HG03066 (cell line): Measurements from ENCODE around the gene BACH1.
"Not testable (repeated sequence)": the region's sequence is repeated elsewhere in the genome, so short reads cannot be mapped to it uniquely, and the experiment has no call there.

Experiments
- ATAC-seq: cut with Tn5 transposase; IDR thresholded peaks from one replicate; pipeline ENCODE4 v1.9.1; 2021; ENCODE audit warnings: low read depth; ENCODE audit not compliant: unreplicated experiment

BACH1 gene

DNA sequence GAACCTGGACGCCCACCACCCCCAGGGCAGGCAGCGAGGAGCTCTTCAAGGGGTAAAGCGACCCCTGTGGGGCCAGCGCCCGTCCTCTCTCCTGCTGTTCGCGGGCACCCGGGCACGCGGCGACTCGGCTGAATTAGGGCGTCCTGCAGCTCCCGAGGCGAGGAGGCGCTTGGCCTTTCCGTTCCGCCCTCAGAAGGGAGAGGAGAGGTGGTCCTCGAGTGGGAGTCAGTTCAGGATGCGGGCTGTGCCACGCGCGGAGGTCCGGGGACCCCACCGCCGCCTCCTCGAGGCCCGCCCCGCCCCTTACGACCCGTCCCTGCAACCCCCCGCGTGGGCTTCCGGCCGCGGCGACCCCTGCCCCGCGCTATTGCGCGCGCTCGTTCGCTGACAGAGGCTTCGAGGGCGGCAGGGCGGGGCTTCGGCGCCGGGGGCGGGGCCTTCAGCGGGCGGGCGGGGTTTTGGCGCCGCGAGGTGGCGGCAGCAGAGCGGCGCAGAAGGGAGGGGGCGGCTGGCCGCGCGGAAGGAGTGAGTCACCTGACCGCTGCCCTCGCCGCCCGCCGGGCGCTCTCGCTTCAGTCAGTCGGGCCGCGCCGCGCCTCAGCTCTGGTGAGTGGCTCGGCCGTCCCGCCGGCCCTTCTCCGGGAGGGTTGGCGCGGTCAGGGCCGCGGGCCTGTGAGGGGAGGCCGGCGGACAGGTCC lies at the start of gene BACH1:
TSS of gene BACH1 (plus strand) at position 575 of the 698 bp plus-strand sequence. CDS start 22,359 bp downstream, outside the sequence.
- peak; percentile 43 for ATAC-seq

DNA sequence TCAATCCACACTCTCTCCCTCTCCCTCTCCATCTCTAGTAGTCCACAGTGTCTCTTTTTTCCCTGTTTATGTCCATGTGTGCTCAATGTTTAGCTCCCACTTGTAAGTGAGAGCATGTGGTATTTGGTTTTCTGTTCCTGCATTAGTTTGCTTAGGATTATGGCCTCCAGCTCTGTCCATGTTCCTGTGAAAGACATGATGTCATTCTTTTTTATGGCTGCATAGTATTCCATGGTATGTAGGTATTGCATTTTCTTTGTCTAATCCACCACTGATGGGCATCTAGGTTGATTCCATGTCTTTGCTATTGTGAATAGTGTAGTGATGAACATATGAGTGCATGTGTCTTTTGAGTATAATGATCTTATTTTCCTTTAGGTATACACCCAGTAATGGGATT lies 49.4 kb upstream of the BACH1 start:
- not testable (repeated sequence) for ATAC-seq

DNA sequence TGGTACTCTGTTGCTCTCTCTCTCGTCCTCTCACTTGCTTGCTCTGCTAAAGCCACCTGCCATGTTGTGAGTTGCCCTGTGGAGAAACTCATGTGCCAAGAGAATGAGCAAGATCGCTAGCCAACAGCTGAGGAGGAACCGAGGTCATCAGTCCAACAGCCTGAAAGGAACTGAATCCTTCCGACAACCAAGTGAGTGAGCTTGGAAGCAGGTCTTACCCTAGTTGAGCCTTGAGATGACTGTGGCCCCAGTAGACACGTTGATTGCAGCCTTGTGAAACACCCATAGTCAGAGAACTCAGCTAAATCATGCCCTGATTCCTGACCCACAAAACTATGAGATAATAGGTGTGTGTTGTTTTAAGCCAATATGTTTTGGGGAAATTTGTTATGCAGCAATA lies 48.1 kb upstream of the BACH1 start:
- ATAC-seq = no peak

DNA sequence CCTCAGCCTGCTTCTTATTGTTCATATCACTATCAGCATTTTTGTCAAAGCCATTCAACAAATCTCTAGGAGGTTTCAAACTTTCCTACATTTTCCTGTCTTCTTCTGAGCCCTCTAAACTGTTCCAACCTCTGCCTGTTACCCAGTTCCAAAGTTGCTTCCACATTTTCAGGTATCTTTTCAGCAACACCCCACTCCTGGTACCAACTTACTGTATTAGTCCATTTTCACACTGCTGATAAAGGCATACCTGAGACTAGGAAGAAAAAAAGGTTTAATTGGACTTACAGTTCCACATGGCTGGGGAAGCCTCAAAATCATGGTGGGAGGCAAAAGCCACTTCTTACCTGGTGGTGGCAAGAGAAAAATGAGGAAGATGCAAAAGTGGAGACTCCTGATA lies 44.9 kb upstream of the BACH1 start:
- ATAC-seq = not testable (repeated sequence)

DNA sequence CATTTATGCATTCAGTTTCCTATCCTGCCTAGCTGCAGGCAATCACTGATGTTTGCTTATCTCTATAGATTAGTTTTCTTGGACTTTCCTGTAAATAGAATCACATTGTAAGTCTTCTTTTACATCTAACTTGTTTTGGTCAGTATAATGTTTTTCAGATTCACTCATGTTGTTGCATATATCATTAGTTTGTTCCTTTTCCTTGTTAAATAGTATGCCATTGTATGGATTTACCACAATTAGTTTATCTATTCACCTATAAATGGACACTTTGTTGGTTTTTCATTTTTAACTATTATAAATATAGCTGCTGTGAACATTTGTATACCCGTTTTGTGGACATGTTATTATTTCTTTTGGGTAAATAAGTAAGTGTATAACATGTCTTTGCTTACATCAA lies 44.2 kb upstream of the BACH1 start:
- no peak for ATAC-seq

DNA sequence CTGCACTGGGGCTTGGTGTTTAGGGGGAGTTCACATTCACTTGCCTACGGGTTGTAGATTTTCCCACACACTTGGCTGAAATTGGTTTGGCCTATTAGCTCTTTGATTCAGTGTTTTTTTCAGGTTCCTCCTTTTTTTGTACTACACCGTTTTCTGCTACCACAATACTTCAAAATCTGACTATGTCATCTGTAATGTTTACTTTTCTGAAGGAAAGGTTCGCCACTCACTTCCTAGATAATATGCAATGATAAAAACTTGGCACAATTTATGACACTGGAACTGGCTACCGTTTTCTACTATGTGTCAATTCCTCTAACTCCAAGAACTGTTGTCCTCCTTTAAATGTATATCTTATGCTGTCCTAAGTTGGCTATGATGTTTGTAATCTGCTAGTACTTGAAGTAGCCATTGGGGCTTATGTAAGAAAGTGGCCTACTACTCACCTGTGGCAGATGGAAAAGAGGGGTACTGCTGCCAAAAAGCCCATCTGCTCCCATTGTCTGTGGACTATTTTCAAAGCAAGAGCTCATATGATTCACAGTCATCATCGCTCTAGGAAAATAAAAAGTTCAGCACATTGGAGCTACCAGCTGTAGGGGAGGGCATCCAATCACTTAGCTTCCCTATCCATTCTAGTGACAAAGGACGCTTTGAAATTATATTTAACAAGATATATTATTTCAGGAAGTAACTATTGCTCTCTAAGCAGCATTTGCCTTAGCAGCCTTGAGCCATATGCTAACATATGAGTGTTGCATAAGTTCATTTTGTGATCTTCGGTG lies 42.4 kb upstream of the BACH1 start:
- no peak for ATAC-seq

DNA sequence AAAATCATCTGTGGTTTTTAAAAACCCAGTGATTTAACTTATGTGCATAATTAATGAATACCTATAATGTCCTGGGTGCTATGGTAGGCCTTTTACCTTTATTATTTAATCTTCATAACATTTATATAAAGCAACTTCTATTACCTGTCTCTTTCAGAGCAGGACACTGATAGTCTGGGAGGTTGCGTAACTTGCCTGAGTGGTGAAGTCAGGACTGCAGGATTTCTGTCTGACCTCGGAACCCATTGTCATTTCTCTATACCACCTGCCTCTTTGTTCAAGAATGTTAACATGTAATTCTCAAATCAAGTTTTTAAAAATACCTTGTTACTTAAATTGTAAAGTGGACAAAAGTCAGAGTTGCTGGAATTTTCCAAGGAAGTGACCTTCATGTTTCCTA lies 41.0 kb upstream of the BACH1 start:
- ATAC-seq = no peak

DNA sequence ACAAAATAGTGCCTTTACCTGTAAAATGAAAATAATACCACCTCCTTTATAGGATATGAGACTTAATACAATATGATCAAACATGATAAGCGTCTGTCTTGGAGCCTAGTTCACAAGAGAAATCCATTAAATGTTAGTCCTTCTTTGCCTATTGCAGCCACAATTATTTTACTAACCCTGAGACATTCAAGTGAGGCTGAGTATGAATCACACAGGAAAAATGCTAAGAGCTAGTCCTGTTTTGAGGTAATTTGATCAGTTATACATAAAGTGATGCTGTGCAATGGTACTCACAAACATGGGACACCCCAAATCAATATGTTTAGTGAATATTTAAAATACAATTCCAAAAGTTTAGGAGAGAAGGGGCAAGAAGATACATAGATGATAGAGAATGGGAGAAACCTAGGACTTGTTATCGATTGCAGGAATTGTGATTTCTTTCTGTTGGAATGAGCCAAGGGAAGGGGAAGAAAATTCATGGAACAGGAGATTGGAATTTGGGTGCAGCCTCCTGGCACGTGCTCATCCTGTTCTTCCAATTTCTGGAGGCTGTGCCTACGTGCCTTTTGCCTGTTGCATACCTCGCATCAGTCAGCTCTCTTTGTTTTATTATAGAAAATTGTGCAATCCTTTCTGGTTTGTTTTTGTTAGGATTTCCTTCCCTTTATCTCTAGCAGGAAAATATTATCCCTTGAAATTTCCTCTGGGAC lies 39.9 kb upstream of the BACH1 start:
- ATAC-seq = no peak

DNA sequence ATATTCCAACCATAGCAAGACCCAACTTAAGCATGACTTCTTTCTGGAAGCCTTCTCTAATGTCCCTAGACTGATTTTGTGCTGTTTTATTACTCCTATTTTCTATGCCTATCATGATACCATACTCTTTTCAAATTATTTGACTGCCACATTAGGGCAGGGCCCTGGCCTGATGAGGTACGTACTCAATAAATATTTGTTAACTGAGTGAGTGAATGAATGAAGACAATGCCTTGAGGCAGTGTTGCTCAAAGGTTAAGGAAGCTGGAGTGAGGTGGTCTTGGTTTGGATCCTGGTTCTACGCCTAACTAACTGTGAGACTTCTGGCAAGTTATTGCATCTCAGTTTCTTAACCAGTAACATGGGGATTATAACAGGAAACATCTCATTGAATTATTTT lies 38.3 kb upstream of the BACH1 start:
- ATAC-seq = no peak

DNA sequence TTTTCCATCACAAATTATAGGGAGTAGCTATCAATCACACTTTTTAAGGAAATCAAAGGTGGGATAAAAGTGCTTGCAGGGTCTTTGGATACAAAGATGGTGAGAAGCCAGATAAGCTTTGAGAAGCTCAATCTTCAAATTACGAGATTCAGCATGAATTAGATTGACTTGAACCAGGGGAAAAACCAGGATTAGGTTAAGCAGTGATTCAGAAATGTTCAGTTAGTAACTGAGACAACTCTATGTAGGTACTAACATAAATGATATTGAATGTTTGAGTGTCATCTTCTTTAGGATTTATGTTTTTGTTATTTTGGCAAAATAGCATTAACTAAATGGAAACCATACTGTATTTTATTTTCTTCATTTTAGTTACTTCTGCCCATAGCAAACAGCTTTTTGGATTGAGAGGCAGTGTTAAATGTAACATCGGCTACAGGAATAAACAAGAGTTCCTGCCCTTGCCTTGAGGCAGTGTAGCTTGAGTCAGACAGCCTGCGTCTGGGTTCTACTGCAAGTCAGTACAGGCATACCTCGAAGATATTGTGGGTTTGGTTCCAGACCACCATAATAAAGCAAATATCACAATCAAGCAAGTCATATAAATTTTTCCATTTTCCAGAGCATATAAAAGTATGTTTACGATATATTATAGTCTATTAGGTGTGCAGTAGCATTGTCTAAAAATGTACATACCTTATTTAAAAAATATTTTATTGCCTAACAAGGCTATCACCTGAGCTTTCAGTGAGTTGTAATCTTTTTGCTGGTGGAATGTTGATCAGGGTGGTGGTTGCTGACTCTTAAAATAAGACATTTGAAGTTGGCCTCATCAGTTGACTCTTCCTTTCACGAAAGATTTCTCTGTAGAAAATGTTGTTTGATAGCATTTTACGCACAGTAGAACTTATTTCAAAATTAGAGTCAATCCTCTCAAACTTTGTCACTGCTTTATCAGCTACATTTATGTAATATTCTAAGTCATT lies 36.9 kb upstream of the BACH1 start:
- no peak for ATAC-seq

DNA sequence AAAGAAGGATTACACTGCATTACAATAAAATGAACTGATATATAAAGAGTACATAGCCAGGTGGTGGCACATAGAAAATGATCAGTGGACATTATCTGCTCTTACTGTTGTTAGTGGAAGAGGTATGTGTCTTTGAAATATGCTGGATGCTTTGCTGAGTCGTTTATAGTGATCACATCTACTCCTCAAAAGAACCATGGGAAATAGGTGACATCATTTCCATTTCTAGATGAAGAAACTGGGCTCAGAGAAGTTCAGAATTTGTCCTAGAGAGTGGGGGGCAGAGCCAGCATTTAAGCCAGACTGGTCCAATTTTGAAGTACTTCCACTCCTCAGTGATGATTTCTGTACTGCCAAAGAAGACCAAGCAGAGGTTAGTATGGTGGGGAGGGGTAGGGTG lies 34.0 kb upstream of the BACH1 start:
- ATAC-seq = no peak

DNA sequence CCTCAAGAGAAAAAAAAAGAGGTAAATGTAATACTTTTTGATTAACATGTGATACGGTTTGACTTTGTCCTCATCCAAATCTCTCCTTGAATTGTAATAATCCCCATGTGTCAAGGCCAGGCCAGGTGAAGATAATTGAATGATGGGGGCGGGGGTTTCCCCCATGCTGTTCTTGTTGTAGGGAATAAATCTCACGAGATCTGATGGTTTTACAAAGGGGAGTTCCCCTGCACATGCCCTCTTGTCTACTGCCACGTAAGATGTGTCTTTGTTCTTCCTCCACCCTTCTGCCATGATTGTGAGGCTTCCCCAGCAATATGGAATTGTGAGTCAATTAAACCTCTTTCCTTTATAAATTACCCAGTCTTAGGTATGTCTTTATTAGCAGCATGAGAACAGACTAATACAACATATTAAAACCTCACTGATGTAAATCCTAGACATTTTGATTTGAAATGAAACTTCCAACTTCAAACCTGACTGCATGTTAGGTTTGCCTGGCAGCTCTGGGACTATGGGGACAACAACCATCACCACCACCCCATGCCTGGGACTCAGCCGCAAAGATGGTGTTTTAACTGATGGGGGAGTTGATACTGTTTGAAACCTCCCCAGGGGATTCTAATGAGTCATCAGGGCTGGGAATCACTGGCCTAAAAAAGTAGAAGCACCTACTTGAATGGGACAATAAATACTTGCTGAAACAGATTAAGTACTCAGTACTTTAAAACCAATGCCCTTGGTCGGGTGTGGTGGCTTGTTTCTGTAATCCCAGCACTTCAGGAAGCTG lies 32.8 kb upstream of the BACH1 start:
- no peak for ATAC-seq

DNA sequence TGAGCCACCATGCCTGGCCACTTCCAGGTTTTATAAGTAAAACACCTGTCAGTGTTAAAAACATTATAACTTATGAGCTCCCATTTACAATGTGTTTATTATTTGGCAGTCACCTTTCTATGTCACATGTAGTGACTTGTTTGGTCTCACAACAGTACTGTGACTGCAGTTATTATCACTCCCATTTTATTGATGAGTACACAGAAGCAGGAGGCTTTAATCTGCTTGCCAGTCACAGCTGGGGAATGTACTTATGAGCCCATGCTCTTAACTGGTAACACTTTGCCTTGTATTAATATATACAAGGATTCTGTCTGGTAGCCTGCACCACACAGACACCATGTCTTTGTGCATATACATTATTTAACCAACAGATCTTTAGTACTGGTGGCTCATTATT lies 31.1 kb upstream of the BACH1 start:
- ATAC-seq = no peak

DNA sequence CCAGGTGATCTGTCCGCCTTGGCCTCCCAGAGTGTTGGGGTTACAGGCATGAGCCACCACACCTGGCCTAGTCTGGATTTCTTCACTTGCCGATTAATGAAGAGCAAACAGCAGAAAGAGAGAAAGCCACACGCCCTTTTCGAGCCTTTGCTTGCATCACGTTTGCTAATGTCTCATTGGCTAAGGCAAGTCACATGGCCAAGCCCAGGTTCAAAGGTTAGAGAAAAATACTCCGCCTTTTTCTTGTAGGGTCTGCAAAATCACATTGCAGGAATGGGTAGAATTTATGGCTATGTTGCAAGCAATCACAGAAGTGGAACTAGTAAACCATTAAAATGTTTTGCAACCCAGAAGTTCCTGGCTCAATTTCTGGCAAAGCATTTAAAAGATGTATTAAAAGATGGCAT lies 26.8 kb upstream of the BACH1 start:
- no peak for ATAC-seq

DNA sequence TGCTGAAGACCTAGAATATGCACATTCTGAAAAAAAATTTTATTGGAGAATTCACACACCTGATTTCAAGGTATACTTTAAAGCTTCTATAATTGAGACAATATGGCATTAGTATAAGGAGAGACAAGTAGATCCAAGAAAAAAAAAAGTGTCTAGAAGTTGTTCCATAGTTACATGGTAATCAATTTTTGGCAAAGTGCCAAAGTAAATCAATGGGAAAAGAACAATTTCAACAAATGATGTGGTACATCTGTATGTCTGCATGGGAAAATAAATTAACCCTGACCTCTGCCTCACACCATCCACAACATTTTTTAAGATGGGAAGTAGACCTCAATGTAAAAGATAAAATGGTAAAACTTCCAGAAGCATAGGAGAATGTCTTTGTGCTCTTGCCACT lies 21.3 kb upstream of the BACH1 start:
- ATAC-seq = no peak

DNA sequence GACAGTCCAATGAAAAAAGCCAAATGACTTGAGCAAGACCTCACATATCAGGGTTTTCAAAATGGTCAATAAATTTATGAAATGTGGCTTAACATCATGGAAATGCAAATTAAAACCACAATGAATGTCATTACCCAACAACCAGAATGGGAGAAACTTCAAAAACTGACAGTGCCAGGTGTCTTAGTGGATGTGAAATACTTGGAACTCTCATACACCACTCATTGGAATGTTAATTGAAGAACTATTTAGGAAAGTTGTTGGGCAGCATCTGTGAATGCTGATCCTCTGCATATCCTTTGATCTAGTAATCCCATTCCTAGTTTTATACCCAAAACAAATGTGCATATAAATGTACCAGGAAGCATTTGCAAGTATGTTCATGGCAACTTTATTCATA lies 19.2 kb upstream of the BACH1 start:
- no peak for ATAC-seq

DNA sequence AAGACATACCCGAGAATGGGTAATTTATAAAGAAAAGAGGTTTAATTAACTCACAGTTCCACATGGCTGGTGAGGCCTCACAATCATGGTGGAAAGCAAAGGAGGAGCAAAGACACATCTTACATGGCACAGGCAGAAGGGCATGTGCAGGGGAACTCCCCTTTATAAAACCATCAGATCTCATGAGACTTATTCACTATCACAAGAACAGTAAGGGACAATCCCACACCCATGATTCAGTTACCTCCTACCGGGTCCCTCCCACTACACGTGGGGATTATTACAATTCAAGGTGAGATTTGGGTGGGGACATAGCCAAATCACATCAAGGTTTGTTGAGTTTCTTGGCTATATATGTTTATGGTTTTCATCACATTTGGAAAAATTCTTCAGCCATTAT lies 16.9 kb upstream of the BACH1 start:
- ATAC-seq = not testable (repeated sequence)

DNA sequence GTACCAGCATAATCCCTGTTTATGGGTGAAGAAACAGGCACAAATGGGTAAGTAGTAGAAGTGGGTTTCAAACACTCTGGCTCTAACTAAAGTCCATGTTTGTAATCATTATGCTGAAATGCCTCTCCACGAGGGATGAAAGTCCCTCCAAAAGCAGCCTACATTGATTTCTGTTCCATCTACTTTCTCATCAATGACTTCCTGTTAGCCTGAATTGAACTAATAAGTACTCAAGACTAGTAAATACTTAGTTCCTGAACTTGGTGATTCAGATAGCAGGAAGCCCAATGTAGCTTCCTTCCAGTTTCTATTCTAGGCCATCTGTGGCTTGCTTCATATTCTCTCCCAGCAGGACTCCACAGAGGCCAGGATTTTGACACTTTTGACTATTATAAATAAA lies 11.3 kb upstream of the BACH1 start:
- ATAC-seq = no peak

DNA sequence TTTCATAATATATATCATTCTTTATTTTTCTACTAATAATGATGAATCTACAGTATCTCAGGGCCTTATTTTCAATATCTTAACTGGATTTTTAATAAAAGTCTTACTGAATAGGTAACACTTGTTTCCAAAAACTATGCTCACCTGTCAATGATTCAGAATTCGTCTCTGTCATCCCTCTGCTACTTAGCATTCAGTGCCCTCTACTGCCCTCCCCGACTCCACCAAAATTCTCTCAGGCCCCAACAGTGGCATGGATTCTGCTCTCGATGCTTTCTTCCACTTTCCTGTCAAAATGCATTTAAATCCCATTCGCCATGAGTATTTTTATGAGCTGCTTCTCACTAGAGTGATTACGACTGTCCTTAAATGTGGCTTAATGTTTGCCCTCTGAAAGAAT lies 10.5 kb upstream of the BACH1 start:
- no peak for ATAC-seq

DNA sequence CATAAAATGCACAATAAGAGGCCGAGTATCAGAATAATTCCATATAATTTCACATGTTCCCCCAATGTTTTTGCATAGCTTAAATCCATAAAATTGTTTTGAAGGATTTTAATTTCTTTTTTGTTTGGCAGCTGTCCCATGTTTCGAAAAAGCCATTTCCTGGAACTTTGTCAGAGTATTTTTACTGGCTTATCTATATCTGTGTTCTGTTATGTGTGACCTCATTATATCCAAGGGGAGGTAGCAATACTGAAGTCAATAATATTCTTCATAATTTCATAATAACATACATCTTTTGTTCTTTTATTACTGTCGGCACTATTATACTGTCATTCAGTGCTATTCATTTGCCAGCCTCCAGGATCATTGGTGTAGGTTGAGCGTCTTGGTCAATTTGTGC lies 9.4 kb upstream of the BACH1 start:
- ATAC-seq = no peak
